HTR-8/SVneo (cell line): ENCODE results near the gene CDH13.
A peak's percentile ranks its signal among the peaks of the same experiment; 100 is the strongest.

Experiments used
- DNase-seq: peaks from one replicate; pipeline ENCODE4 v3.0.0; 2011; ENCODE audit warnings: low spot score, mixed read lengths; ENCODE audit not compliant: insufficient read length
- FAIRE-seq: peaks from 2 replicates; lab custom pipeline; 2011; peaks lifted over from hg19 to GRCh38; lab: Jason Lieb, UNC

The CDH13 gene

DNA sequence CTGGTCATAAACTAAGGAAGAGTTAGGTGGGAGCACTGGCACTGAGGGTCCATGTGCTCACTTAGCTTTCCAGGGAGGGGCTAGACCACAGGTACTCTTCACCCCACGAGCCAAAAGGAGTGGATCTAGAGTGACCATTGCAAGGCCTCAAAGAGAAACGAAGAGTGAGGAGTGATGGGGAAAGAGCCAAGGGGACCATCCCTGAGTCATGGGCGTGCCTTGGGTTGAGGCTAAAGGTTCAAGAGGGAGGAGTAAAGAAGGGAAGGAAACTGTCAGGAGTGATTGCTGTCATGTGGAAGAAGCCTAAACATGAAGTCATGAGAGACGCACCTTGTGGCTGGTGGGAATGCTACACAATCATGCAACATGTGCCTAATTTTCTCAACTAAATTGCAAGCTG is 141.0 kb downstream of the CDH13 start:
- no peak for DNase-seq
- FAIRE-seq: no peak

DNA sequence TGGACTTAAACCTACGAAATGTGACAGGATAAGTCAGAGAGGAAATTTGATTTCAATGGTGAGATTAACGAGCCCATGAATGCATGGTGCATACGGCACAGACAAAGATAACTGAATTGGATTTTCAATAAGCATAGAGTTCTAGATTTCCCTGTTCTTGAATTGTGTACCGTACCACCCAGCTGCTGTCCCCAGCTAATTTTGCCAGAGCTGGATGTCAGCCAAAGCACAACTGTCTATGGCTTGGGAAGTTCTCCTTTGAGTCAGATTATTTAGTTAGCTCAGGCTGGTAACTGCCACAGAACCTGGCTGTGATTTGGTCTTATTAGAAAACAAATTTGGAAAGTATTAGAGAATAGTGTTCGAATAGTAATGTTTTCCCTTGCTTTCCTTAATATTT is 143.1 kb downstream of the CDH13 start:
- DNase-seq (no peak), FAIRE-seq (no peak)

DNA sequence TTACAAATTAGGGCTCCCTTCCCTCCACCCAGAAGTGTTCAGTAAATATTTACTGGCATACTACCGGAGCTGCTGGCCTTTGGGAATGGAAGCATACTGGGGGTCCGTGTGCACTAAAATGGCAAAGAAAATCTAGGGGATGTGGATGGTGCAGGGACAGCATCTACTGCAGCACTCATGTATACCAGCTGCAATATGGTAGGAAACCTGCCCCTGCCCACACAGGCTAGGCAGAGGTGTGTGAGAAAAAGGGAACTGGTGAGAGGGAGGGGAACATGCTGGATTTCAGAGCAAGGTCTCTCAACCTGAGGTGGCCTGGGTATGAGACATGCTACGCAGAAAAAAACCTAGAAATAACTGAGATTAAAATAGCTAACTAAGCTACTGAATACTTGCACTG is 145.4 kb downstream of the CDH13 start:
- FAIRE-seq (no peak), DNase-seq (no peak)

DNA sequence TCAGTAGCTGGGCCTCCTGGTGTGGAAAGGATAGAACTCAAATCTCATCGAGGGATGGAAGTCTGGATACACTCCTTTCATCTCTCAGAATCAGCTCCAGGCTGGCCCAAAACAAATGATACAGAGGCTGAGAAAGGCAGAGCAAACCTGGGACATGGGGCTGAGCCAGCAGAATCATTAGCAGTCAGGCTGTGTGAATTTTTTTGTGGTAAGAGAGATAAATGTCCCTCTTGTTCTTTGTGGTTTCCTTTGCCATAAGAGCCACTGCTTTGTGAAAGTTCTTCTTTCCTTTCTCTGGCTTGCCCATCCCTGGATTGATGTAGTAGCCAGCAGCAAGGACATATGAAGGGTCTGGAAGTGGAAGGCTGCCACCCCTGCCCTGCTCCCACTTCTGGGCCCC is 146.2 kb downstream of the CDH13 start:
- no peak for FAIRE-seq

DNA sequence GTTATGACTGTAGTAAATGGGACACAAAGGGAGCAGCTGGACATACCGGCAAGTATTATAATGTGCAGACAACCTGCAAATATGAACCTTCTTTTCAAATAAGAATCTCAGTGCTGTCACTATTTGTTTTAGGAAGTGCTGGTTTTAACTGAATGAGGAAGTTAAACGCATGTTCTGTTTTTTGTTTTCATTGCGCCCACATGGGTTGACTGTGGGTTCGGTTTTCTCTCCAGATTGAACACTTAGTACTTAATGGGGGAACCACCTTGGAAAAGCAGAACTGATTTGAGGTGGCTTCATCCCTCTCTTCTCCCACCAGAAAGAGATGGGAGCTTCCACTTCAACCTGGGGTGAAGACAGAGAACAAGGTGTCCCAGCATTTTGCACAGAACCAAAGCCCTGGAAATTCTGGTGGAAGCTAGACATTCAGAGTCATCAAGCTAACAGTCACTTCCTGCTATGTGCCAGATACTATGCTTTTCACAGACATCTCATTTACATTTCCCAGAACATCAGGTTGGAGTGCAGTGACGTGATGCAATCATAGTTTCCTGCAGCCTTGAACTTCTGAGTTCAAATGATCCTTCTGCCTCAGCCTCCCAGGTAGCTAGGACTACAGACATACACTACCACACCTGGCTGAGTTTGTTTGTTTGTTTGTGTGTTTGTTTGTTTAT is 149.8 kb downstream of the CDH13 start:
- no peak for FAIRE-seq

More for the DNA sequence above, 146.2 kb downstream of the CDH13 start:
- no peak for DNase-seq

DNA sequence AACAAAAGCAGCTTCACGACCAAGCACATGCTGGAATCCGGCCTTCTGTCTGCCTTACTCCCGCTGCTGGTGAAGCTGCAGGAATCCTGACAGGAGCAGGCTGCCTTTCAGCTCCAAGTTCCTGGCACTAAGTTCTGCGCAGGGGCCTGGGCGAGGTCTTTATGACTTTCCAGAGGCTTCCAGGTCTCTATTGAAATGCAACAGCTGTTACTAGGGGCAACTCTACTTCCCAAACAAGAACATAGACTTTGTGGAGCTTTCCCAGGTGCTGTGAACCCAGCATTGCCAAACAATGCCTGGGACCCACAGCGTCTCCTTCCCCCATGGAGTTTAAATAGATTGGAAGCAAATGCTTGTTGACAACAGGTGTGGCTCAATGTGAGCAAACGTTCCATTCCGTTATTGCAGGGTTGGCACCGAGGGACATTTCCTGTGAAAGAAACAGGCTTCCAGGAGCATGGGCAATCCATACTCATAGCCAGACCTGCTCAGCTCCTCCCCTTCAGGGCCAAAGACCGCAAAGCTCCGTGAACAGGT is 156.0 kb downstream of the CDH13 start:
- no peak for DNase-seq
- no peak for FAIRE-seq

More for the DNA sequence above, 149.8 kb downstream of the CDH13 start:
- DNase-seq: no peak

DNA sequence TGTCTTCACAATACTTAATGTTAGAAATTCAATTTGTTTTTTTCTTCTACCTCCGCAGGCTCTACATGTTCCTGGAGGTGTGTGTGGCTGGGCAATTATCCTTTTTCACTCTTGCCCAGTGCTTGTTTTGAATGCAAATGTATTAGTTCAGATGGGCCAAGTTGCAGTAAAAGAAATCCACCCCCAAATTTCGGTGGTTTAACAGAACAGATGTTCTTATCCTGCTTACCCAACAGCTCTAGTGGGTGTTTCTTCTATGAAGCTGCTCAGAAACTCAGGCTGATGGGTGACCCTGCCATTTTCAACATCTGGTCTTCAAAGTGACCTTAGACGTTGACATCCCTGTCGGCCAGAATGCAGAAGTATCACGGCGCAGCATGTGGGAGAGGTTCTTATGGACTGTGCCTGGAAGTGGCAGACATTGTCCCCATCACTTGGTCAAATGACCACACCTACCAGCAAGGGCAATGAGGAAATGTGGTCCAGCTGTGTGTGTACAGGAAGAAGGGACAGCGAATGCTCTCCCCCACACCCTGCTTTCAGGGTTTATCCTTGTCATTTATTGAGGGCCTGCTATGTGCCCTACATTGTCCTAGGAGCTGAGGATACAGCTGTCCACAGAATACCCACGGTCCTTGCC is 157.3 kb downstream of the CDH13 start:
- FAIRE-seq (no peak), DNase-seq (no peak)

DNA sequence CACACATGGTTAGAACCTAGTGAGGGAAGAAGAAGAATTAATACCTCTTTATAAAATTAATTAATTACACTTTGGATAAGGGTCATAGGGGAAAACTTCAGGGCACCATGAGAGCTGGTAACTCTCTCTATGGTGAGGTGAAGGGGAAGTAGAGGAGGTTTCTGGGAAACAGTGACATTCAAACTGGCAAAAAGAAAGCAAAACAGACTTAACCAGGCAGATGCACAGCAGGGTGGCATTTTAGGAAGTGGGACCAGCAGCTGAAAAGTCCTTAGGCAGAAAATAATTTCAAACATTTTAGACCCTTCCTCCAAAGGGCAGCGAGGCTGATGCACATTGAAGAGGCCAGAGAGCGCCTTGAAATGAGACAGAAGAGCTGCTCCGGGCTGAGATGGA is 157.8 kb downstream of the CDH13 start:
- DNase-seq (no peak), FAIRE-seq (no peak)

DNA sequence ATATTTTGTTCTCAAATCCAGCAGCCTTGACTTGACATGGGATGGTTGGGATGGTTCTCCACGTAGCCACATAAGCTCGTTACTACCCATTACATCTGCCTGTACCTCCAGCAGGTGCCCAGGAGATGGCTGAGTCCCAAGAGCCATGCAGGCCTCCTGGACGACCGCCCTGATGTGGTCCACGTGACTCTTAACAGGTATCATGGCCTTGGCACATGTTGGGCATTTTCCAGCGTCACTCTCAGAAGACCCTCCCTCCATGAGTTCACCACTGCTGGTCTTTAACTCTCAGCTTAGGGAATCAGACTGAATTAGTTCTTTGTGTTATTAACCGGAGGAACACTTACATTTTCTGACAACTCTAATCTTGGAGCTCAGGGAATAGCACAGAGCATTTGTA is 161.5 kb downstream of the CDH13 start:
- no peak for DNase-seq
- FAIRE-seq: no peak

DNA sequence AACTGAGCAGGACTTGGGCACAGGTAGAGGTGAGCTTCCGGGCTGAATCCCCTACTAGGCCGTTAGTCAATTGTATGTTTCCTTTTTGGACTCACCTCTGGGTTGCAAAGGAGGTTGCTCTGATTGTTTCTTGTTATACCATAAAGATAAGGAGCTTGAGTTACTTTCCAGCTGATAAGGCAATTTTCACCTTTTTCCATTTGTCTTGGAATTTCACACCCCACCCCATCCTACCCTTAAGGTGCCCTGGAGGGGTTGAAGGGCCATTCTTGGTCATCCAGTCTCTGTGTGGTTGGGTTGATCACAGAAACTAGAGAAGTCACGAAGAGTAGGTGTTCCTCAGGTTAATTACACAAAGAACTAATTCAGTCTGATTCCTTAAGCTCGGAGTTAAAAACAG is 162.2 kb downstream of the CDH13 start:
- FAIRE-seq: no peak
- no peak for DNase-seq

DNA sequence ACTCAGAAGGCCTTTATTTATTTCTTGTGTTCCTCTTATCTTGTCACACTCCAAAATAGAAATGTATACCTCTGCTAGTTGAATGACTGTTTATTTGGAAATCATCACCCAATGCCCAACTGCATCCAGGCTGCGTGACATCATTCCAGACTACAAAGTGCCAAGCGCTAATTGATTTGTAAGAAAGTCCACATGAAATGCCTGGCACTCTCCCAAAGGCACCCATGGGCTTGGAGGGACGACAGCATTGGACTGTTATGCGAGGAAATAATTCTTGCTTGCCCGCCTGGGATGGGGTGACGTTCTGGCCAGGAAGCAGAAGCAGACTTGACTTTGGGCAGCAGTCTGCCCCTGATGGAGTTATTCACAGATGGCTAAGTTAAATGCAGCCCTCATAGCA is 165.9 kb downstream of the CDH13 start:
- DNase-seq (no peak), FAIRE-seq (peak; percentile 60)

DNA sequence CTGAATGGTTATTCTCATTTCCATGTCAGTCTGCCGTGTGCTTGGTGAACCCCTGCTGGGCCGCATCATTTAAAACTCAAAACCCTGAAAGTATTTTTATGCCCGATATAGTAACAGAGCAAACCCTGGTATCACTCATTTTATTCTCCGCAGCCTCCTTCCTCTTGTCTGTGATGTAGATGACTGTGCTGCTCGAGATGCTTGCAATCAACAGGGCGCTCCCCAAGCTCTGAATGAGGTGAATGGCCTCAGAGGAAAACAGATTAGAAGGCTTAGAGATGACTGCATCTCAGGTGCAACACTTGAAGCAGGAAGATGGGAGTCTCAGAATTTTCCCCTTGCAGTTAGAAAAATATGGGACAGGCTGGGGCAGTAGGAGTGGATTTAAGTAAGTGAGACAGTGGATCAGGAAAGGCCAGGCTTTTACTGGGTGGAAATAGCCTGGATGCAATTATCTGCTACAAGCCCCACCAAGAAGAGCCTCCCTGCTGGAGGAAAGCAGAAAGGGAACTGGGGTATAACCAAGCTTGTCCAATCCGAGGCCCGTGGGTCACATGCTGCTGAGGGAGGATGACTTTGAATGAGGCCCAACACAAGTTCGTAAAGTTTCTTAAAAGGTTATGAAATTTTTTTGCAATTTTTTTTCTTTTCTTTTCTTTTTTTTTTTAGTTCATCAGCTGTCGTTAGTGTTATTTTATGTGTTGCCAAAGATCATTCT is 166.9 kb downstream of the CDH13 start:
- DNase-seq: no peak
- no peak for FAIRE-seq

DNA sequence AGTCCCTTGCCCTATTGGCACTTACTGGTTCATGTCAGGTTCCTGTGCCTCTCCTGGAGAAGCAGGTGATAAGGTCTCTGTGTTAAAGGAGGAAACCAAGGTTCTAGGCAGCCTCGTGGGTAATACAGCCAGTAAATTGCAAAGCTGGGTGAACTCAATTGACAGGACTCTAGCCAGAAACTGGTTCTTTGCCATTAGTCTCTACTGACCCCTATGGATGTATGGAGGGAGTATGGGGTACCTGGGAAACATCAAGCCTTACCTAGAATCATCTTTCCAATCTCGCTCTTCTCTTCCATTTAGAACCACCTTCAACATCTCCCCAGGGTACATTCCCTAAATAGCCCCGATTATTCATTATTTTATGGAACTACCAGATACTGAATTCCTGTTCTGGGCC is 169.3 kb downstream of the CDH13 start:
- DNase-seq: no peak
- FAIRE-seq: no peak

DNA sequence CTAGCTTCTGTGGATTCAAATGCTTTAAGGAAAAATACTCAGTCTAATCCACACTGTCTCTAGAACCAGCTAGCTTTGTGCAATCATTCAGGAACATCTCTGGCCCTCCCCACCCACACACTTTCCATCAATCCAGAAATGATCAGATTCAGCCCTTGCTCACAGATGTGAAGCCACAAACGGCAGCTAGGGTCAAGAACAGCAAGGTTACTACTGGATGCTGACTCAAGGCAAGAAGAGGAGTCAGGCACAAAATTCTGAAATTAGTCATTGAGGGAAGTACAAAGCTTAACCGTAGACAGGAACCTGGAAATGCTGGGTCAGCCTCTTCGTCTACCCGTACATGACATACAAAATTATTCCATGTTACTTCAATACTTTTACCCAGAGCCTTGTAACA is 174.6 kb downstream of the CDH13 start:
- DNase-seq (no peak), FAIRE-seq (no peak)

DNA sequence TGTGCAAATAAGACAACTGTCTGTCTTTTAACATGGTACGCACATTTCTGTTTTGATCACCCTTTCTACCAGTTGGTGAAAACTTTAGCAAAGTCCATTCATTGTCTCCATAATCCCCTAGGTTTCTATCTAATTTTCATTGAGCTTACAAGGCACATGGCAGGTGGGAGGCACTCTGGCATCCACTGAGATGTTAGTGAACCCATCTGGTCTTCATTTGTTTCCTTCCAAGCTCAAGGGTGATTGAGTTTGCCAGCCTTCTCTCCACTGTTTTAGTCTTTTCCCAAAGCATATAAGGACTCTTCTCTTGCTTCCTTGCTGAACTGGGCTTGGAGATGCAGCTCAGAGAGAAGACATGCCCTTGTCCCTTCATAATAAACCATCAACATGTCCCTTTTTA is 179.1 kb downstream of the CDH13 start:
- FAIRE-seq (no peak), DNase-seq (no peak)

DNA sequence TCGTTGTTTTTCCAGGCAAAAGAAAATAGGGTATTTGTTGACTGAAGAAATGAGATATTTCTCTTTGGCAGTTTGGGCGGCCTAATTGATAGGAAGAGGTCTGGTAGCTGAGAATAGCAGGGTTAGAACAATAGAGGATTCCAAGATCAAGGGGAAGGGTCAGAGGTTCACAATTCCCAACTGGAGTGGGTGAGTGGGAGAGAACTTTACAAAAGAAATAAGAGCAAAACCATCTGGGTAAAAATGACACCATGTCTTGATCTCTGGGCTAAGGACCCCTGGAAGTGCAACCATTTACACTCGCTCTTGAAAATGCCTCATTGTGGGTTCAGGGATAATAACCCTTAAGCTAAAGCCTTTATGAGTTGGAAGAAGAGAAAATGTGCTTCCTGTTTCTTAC is 180.5 kb downstream of the CDH13 start:
- no peak for DNase-seq
- FAIRE-seq: no peak

DNA sequence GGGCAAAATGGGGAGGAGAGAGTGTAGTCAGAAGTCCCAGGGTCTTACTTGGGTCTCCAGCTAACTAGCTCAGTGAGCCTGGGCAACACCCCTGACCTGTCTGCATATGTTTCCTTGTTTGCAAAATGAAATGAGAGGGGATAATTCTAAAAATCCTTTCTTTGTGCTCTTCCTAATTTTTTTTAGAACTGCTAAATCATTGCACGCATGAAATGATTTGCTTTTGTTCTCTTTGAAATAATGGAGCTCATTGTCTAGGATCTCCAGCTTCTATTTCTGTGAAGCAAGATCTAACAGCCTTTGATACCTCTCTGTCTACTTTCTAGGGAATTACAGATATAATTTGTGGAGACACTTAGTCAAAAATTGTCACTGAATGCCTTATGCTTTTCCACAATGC is 181.3 kb downstream of the CDH13 start:
- DNase-seq: no peak
- no peak for FAIRE-seq

DNA sequence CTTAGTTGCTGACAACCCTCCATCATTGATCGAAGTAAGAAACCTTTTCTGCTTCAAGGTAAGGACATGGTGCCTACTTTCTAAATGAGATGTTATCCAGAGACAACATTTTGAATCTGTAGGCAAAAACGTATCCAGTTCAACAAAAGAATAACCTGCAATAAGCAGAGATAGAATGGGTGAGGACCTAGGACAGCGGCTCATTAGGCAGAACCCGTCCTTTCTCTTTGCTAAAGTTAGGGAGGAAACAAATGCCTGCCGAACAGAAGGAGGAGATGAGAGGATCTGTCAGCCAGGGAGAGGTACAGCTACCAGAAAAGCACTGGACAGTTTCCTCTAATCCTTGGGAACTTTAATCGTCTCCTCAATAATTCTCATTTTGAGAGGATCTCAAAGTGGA is 183.3 kb downstream of the CDH13 start:
- FAIRE-seq (no peak), DNase-seq (no peak)

DNA sequence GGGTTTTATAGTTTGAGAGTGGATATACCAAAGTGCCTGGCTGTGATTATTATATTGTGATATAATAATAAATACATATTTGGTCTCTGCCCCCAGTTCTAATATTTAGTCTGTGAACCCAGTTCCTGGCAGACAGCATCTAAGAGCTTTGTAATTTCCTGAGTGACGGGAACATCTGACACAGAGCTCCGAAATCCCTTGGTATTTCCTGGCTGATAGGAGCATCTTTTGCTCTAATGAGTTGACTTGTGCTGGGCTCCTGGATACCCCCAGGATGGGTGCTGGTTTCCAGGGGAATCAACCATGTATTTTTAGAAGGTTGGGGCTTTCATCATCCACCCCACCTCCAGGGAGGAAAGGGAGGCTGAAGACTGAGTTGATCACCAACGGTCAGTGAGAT is 187.3 kb downstream of the CDH13 start:
- DNase-seq (no peak), FAIRE-seq (no peak)

DNA sequence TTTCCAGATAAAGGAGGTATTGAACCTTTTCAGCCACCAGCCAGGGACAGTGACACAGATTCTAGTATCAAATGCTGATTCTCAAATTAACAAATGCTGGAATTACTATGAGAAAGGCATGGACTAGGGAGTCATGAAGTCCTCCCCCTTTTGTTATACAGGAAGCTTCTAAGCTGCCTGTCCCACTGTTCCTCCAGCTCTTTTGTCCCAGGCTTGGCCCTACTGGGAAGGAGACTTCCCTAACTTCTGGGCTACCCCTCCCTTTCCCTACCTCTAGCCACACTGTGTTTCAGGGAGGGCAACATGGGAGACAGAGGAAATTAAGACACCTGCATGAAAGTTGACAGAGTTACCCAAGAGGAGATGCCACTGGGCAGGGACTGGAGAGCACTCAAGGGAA is 192.5 kb downstream of the CDH13 start:
- no peak for DNase-seq
- no peak for FAIRE-seq

DNA sequence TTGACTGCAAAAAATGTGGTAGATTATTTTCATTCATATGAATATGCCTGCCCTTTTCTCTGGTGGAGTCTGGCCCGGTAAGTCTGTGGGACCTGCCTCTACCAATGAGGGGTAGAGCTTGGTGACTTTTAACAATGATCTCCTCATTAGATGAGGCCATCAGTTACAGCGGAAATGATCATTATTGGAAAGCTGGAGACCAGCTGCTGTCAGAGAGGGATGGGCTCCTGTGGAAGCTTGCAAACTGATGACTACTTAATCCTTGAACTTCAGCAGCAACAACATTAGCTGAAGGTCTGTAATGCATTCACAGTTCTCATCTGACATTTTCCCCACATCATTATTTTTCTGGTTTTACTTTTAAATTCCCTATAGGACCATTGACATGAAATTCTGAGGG is 194.1 kb downstream of the CDH13 start:
- no peak for FAIRE-seq
- no peak for DNase-seq
